IPS DF 4.7 (cell line): ENCODE results near the gene PTH1R.

Source experiments
- DNase-seq: peaks from one replicate; pipeline ENCODE4 v3.0.0-alpha.2; 2013; ENCODE audit warnings: low spot score; ENCODE audit errors: extremely low read depth

PTH1R gene

DNA sequence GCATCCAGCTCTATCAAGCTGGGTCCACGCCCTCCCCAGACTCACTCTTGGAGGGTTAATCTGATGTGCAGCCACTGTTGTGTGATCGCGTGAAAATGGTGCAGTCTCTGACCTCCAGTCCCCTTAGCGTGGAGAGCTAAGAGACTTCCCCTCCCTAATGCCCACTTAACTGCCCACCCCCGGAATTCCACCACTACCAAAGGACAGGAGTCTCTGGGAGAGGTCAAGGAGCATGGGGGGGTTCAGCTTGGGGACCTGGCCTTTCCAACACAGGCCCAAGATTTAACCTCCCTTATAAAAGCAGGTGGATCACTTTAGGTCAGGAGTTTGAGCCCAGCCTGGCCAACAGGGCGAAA is 50.2 kb downstream of the PTH1R start:
- no peak for DNase-seq

DNA sequence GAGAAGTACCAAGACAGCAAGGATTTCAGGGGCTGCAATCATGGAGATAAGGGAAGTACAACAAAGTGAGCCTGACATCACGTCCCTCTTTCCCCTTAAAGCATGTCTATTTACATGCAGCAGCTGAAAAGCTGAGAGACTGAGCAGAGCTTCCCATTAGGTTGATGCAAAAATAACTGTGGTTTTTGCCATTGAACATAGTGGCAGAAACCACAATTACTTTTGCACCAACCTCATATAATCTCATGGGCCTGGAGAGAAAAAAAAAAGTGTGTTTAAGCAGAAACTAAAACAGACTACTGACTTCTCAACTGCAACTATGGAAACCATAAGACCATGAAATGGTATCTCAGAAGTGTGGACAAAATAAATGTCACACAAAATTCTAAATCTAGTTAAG is 50.8 kb downstream of the PTH1R start:
- DNase-seq = no peak

DNA sequence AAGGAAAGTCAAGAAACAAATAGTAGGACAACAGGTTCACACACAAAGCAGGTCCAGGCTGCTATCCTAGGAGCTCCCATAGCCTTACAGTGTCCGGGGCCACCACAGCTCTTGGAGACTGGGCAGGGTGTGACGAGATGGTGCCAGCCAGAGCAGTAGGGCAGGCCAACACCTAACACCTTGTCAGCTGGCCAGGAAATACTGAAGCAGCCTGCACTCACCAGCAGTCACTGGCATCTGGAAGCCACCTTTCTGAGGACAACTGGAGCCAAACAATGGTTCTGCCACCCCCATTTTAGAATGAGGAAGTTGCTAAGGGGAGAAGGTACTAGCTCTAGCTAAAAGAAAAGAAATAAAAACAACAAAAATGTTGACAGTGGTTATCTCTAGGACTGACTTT is 51.8 kb downstream of the PTH1R start:
- no peak for DNase-seq

DNA sequence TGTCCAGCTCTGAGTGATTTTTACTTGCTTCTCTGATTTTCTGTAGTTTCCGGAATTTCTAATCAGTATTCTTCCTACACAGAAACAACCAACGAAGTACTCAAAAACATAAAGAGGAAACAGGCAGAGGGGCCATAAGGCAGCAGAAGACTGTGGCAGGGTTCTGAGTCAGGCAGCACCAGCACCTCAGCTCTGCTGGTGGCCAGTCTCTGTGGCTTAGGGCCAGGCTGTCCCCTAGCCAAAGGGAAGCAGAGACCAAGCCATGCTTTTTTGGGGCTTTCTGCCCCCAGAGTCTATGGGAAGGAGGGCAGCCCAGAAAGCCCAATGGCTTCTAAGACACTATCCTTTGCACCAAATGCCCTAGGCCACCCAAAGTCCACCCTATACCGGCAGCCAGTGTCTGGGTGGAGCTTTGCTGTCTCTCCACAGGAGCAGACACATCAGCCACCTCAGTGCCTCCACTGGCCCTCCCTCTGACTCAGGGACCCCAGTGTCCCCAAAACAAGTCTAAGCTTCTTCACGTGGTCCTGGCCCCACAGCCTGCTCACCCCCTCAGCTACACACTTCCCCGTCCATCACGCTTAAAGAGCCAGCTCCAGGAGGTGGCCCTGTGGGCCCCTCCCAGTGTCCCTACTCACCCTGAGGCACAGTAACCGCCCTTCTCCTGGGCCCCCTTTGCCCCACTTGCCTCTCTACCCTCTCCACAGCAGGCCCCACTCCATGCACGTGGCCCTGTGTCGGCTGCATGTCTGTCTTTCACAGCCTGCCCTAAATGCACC is 52.8 kb downstream of the PTH1R start:
- DNase-seq = no peak

DNA sequence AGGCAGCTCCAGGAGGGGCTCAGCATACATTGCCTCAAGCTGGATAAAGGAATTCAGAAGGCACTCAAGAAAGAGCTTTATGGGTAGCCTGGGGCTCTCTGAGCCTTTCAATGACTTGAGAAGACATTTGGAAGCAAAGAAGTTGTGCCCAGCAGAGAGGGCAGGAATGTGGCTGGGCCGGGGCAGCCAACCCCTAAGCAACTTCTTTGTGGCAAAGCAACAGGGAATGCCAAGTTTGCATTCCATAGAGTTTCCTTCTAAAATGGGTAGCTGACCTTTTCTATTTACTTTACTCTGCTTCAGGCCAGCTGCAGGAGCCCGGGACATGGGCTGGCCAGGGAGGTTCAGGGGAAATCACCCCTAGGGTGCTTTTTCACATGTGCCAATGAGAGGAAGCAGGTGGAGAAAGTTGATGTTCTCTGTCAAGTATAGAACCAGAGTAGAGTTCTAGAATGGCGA is 53.5 kb downstream of the PTH1R start:
- no peak for DNase-seq

DNA sequence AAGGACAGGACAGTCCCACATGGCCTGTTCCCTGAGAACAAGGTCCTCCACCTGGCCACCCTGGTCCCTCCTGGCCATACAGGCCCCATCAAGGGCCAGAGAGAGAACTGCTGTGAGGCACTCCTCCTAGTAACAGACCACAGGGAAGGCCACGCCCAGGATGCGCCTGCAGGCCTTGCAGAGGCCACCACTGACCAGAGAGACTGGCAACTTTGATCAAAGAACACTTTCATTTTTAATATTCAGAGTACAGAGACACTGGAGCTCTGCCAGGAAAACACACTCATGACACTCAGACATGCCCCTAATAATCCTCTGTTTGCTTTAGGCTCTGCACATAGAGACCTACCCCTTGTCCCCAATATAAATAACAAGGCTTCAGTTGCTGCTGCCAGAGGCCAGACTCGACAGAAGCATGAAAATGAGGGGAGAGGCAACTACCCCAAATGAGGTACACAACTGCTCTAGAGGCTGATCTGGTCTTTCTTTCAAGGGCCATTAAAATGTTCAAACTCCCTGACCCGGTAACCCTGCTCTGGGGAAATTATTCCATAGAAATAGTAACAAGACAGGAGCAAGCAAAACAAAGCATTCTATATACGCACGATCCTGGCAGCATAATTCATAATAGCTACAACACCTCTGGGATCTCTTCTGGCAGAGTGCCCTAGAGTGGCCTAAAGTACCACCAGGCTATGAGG is 54.3 kb downstream of the PTH1R start:
- DNase-seq = no peak

DNA sequence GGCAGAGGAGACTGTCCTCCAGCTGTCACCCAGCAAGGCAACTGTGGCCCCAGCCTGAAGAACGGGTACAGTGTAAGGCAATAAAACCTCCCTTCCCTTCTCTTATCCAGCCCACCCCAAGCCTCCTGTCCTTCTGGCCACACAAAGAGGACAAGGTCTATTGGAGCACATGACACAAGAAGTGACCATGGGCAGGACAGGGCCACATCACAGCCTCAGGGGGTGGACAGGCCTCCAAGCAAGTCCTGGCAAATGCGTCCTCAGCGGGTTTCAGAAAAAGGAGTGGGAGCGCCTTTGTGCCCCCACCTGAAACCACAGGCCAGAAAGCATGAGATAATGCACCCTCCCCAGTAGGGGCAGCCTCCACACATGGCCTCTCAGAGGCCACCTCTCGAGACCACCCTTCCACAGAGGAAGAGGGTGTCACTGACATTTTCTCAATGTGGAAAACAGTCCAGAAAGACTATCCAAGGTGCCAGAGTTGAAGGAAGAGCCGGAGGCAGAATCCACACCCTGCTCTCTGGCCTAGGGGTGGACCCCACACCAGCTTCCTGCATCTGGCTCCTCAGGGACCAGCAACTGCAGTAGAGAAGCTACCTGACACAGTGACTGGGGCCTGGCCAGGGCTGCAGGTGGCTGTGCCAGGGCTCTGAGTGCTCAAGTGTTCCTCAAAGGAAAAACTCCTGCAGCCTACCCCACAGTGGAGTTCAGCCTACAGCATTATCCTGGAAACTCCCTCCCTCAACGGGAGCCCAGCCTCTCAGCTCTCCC is 55.1 kb downstream of the PTH1R start:
- DNase-seq = no peak

DNA sequence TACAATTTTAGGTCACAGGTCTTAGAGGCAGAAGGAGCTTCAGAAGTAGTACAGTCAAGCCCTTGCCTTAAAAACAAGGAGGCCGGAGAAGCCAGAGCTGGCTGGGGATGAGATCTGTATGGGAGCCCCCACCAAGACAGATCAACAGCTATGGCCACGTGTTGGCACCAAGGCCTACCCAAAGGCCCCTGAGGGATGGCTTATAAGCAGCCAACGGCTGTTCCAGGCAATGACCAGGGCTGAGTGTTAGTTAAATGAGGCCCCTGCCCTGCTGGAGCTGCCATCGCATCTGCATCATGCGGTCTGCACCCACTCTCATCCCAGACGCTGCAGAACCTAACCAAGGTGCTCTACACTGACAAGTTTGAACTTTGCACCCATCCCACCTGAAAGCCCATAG is 55.7 kb downstream of the PTH1R start:
- no peak for DNase-seq

DNA sequence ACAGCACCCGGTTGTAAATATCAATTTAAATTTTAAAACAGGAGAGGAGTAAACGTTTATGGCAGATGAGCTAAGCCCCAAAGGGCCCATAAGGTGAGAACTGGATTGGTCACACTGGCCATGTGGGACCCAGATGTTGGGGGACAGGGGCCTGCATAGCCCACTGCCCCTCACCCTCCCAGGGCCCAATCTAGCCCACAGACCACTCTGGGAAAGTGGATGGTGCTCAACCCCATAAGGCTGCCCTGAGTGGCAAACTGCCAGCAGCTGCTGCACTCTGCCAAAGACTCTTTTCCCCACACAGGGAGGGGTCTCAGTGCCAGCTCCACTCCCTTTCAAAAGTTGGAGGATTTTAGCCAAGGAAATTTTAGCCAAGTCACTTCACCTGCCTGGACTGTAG is 56.6 kb downstream of the PTH1R start:
- DNase-seq = no peak

DNA sequence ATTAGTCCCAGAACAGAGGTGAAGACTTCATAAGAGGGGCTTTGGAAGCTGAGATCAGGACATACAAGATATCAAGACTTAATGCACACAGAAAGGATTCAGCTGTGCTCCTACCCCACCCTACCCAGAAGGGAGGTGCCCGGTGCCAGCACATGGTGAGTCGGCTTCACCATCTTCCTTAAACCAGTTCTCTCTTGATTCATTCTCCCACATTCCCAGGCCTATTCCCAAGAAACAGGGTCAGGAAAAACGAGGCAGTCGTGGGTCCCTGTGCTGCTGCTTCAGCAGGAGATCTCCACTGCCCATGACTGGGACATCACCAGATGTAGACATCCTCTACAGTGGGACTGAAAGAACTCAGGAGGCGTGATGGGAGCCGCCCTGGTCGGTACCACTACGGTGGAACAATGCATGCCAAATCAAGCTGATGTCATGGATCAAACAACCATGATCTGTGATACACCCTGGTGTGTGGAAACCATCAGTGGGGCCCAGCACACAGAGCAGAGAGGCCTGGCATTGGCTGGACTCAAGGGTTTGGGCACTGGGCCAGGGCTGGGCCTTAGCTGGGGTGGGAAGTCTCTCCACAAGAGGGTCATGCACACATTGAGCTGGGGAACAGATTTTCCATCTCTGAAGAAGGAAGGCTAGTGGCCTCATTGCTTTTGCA is 57.1 kb downstream of the PTH1R start:
- no peak for DNase-seq

DNA sequence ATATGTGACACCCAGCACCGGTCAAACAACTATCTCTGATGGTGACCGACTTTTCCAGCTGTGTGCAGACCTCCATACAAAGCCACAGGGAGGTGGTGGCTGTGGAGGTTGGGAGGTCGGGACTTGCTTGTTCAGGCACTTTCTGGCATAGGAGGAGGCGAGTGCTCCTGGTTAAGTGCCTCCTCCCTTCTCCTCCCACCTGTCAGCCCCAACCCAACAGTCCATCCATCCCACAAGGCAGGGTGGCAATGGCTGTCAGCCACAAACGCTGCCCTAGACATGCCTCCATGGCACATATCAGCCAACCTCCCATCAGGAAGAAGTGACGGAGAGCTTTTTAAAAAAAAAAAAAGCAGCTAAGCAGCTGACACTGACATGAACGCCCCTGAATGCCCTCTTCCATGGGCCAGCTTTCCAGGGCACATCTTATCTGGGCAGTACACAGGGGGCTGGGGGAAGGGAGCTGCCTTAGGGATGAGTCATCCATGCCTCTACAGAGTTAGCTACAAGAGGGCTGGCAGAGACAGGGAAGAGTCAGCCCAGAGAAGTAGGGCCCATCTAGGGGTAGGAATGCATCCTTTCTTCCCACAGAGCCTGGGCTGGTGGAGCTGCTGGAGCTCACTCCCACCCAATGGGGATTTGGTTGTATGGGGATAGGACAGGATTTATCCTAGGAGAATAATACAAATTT is 57.8 kb downstream of the PTH1R start:
- DNase-seq = peak; percentile 83

DNA sequence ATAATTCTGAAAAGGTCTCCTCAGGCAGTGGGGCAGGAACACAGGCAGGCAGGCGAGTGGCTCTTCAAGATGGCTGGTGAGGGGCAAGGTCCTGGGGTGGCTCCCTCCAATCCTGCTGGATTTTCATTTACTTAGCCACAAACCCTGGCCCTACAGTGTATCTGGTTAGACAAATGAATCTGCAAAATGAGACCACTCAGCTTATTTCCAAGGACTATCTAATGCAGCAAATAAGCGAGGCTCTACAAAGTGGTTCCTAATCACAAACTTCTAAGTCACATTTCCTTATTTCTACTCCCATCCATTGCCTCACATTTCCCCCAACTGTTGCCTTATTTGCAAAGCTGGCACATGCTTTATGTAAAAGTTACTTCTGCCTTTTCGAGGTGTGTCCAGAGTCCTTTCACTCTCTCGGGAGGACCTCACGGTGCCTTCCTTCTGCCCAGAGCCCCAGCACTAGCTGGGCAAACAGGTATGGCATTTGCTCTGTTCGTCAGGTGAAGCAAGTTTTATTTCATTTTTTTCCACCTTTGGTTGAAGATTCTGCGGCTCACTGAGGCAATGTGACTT is 58.6 kb downstream of the PTH1R start:
- DNase-seq = no peak

DNA sequence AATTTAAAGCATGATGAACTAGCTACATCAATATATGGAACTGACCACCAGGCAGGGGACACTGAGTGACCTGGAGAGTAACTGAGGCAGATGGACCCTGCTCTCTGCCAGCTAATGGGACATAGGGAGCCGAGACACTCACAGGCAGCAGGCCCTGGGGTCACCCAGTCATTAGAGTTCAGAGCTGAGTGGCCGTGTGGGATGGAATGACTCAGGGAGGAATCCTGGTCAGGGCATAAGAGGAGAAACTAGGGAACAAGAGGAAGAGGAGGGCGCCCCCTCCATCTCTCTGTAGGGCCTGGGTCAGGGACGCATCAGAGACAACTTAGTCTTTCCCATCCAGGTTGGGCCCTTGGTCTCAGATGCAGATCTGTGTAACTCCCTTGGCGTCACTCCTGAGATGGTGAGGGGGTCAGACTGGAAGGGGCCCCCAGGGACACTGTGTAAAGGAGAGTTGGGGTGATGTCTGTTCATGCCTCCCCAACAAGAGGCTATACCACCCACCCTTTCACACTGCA is 59.3 kb downstream of the PTH1R start:
- DNase-seq = no peak

DNA sequence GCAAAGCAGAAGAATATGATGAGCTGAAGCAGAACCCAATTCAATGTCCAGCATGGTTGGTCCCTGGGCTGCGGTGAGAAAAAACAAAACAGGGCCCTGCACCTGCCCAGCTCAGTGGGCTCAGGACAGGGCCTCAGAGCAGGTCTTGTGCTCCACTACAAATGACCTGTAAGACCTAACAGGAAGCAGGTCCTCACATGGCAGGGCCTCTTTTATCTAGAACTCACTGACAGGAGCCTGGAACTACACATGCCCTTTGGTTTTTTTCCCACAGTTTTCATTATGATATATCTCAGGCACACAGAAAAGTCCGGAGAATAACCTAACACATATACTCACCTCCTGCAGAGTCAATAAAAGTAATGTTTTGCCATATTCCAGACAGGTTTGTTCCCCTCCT is 60.6 kb downstream of the PTH1R start:
- no peak for DNase-seq

DNA sequence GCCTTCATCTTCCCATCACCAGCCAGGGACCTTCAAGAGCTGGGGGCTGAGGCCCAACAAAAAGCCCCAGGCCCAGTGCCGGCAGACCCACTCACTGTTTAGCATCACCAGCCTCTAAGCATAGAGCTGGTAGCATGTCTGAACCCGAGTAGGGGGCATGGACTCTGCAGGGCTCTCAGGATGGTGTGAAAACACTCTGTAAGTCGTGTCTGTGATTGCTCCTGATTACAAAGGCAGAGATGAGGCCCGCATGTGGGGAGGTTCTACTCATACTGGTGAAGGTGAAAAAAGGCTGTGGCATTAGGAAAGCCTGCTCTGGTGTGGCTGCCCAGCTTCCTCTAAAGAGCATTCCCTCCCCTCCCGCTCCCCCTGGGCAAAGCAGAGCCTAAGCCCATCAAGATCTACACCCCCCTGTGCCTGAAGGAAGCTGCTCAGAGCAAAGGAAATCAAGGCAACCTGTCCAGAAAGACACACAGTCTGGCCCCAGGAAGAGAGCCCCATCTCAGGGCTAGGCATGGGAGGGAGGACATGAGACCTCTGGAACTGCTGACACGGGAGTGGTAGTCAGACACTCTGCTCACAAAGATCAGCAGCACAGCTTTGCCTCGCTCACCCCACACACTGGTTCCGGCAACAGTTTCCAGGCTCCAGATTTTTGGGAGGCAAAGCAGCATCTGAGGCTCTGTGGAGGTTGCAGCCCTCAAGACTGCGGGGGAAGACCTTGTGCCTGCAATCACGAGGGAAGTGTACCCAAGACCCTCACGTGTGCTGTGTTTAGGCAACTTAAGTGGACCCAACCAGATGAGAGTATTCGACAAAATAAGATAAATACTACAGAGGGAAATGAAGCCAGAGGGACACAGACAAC is 62.3 kb downstream of the PTH1R start:
- no peak for DNase-seq

DNA sequence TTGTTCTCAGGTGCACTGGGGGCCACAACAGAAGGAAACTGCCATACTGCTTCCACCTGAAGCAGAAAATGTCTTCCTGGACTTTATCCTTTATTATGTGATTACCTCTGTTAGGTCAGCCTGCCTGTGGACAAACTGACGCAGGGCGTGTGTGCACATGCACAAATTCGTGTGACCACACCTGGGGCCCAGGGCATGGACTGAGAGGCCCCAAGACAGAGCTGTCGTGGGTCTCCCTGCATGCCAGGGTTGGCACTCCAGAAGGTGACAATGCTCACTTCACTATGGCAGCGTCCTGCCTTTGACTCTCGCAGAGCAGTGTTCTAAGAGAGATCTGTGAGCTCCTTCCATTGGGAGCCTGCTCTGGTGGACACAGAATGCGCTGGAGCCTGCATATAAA is 64.6 kb downstream of the PTH1R start:
- DNase-seq = no peak

DNA sequence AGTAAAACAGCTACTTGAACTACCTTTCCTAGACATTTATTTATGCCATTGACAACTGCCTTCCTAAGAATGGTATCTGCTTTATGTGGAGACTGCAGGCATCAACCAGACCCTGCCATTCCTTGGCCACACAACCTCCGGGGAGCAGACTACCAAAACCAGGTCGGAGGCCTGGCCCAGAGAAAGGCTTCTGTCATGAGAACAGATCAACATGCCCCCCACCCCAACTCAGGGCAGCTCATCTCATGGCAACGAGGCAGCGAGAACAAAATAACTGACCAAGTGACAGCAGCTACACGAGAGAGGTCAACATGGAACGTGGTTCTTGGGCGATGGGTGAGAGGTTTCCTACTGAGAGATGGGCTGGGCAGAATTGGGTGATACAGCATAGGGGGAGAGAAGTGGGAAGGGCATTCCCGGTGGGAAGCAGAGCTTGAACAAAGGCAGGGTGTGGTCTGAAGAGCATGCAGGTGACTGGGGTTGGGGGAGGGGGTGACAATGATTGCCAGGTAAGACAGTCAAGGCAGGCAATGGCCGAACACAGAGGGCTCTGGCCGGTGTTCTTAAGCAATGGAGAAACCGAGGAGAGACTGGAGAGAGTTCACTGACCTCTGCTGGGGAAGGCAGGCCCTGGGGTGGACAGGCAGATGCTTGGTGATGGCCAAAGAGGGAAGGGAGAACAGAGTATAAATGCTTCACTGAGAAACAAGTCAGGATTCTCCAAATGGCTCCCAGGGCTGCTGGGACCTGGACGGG is 65.1 kb downstream of the PTH1R start:
- DNase-seq = no peak

DNA sequence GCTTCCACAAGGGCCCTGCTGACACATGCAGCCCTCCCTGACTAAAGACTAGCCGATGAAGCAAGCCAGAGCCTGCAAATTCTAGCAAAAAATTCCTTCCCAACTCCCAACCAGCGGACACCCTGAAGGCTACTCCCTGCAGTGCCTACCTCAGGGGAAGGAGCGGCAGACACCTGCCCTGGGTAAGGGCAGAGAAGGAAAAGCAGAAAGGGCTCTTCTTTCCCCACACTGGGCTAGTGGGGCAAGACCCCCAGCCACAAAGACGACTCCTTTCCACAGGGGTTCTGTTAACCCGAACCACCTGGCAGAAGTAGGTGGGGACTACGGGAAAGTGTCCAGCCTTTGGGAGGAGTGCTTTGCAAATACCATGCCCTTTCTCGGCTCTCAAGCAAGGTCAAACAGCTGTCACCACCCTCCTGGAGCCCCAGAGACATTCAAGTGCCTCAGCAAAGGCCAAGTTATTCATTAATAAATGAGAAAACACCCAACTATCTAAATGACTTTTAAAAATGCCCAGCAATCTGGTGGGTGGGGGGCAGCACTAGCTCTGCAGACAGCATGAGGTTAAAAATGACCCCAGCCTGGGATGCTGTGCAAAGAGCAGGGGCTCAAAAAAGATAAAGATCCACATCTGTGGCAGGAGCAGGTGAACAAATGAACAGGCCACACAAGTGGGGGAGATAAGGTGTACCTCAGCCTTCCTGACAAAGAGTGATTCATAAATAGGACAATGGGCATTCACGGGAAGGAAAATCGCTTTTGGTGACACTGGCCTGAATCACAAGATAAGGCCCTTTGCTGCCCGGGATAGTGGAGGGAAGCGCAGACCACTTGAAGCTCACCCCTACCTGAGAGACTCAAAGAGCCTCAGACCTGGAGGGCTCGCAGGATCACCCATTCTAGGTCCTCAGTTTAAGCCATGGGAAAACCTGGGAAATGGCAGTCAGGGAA is 66.0 kb downstream of the PTH1R start:
- DNase-seq = no peak
